GM10266 (cell line): Measurements from ENCODE around the gene SORL1.

Source experiments
- DNase-seq: peaks from one replicate; pipeline ENCODE4 v3.0.0; 2012; ENCODE audit errors: extremely low spot score
- TF ChIP-seq, protein P1 (sequence below): IDR thresholded peaks from 2 replicates; pipeline ENCODE4 v1.5.1; 2012; ENCODE audit warnings: mild to moderate bottlenecking, low read depth; ENCODE audit not compliant: control insufficient read depth, insufficient read depth; ENCODE audit errors: missing control alignments

The SORL1 gene

DNA sequence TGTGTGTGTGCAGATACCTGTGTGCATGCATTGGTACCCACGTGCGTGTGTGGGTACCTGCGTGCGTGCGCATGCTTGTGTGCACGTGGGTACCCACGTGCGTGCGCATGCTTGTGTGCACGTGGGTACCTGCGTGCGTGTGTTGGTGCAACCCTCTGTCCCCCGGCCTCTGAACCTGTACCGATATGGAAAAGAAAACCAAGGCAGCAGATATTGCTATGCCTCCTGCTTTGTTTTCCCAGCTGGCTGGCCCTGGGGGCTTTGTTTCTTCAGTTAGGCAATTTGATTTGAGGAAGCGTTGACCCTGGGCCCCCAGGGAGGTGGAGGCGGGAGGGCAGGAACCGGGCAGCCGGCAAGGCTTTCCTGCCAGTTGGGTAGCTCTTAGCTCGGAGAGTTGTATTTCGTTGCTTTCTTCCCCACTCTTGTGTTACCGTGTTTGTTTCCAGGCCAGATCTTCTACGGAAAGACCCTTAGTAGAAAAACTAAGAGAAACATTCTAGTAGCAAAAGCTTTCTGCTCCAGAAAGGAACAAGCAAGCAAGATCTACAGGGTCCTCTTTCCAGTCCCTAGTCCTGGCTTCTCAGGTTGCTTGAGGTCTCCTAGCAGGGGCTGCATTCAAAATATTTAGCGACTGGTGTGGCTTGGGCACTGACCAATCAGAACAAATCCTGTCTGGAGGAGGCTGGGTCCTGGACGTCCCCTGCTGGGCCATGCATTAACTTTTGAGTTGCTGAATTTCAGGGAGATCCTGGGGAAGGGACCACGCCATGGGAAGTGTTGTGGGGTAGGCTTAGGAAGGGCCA, 27.0 kb downstream of the SORL1 start:
- TF ChIP-seq, protein P1, sequence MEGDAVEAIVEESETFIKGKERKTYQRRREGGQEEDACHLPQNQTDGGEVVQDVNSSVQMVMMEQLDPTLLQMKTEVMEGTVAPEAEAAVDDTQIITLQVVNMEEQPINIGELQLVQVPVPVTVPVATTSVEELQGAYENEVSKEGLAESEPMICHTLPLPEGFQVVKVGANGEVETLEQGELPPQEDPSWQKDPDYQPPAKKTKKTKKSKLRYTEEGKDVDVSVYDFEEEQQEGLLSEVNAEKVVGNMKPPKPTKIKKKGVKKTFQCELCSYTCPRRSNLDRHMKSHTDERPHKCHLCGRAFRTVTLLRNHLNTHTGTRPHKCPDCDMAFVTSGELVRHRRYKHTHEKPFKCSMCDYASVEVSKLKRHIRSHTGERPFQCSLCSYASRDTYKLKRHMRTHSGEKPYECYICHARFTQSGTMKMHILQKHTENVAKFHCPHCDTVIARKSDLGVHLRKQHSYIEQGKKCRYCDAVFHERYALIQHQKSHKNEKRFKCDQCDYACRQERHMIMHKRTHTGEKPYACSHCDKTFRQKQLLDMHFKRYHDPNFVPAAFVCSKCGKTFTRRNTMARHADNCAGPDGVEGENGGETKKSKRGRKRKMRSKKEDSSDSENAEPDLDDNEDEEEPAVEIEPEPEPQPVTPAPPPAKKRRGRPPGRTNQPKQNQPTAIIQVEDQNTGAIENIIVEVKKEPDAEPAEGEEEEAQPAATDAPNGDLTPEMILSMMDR = no peak

DNA sequence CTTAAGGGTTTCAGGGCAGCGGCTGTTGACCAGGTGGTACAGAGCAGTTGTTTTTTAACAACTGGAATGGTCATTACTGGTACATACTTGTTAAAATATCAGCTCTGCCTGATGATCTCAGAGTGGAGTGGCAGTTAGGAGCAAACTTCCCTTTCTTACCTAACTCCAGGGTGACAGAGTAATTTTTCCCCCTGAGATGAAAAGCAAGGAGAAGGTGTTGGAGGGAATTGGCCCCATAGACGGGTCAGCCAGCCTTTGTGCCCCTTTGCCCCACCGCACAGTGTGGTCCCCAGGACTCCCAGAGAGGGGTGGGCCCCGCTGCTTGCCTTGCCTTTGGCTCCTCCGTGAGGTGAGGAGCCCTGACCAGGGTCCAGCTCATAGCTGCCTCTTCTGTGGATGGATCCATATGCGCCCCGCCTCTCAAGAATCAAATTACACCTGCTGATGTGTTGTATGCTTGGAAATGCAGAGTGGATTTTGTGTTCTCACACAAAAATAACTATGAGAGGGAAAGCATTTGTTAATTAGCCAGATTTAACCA, 27.7 kb downstream of the SORL1 start:
- TF ChIP-seq, protein P1 = no peak
- no peak for DNase-seq

More for the DNA sequence above, 27.0 kb downstream of the SORL1 start:
- DNase-seq = no peak

DNA sequence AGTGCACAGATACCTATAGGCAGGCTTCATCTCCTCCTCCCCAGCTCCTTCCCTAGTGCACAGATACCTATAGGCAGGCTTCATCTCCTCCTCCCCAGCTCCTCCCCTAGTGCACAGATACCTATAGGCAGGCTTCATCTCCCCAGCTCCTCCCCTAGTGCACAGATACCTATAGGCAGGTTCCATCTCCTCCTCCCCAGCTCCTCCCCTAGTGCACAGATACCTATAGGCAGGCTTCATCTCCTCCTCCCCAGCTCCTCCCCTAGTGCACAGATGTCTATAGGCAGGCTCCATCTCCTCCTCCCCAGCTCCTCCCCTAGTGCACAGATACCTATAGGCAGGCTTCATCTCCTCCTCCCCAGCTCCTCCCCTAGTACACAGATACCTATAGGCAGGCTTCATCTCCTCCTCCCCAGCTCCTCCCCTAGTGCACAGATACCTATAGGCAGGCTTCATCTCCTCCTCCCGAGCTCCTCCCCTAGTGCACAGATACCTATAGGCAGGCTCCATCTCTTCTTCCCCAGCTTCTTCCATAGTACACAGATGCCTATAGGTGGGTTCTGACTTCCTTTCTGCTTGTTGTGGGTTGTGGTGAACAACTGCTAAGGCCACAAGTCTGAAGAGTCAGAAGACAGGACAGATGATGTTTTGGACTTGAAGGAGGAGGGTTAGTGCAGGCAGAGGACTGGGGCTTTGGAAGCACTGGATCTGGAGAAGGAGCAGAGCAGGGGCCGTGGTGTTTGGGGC, 29.5 kb downstream of the SORL1 start:
- DNase-seq = peak; percentile 49

DNA sequence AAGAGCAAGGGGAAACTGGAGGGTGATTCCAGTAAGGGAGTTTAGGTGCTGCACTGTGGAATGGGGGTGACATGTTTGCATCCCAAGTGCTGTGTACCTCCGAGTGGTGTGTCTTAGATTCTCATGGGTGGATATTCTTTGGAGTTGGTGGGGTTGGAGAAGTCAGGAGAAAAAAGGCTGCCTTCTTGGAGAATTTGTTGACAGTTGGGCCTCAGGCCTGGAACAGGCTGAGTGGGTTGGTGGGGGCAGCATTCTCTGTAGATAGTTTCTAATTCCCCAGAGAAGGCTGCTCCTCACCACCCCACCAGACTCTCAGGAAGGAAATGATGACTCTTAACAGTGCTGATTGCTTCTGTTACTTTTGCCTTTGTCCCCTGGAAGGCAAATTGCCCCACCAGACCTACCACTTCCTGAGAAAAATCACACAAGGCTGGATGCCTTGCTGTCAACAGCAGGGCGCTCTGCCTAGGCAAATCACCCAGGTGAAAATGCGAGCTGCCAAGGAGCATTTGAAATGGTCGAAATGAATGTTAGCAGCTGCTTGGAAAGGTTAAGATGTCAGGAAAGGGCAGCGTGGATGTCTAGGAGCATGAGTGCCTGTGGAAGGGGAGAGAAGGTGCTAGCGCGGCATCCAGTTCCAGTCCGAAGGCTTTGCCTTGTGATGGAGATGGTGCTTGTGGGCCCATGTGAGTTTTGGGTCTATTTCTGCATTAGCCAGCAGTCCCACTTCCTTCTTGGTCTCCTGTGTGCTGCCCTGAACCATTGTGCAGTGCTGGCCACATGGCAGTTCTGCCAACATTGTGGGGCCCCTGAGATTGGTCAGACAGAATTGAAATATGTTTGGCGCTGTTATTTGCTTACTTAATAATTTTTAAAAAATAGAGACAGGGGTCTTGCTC, 30.4 kb downstream of the SORL1 start:
- DNase-seq = peak; percentile 39
- TF ChIP-seq, protein P1 = no peak

DNA sequence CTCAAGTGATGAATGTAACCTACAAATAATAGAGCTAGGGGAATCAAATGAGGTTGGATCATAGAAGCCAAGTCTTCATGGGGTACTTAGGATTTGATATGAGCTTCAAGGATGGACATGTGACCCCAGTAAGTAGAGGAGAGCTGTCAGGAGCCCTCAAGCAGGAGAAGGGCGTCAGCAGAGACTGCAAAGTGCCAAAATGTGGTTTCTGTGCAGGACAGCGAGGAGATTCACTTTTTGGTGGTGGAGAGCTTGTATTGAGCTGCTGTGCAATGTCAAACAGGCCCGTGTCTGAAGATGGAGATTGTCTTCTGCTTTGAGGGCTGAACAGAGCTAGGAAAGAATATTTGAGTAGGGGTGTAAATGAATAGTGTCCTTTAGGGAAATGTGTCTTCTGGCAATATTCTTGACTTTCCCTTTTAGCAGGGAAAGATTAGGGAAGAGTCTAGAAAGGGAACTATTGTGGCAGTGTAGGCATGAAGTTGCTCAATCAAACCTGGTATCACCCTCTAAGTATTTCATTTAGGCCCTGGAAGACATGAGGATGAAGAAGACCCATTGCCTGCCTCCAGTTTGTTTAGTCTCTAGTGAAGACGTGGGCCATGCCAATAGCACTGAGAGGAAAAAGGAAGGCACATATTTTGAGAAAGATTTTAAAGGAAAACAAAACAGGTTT, 31.8 kb downstream of the SORL1 start:
- TF ChIP-seq, protein P1 = no peak
- no peak for DNase-seq

DNA sequence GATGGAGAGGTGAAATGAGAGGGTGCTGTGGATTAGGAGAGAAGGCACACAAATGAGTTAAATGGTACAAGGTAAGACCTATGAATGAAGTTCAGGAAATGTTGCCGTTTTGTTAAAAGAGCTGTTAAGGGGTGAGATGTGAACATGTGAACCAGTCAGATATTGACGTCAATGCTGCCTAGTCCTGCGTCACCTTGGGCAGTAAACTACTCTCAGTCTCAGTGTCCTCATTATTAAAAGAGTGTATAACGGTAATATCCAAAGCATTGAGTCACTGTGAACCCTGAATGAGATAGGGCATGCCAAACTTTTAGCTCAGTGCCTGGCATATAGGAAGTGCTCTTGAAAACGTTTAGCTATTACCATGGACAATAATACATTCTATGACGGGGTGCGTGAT, 33.1 kb downstream of the SORL1 start:
- TF ChIP-seq, protein P1 = no peak
- no peak for DNase-seq

DNA sequence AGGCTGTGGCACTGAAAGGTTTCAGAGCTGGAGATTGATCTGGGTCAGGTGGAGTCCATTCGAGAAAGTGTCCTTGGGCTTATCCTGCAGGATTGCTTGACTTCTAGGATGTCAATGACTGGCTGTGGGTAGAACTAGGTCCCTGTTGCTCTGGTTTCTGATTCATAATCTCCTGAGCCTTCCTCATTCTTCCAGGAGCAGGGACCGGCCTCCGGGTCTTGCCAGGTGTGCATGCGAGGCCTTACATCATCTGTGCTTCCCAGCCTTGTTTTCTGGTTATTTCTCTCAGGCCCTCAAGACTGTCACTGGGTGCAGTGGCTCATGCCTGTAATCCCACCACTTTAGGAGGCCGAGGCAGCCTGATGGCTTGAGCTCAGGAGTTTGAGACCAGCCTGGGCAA, 33.9 kb downstream of the SORL1 start:
- TF ChIP-seq, protein P1 = no peak

More for the DNA sequence above, 33.9 kb downstream of the SORL1 start:
- DNase-seq = no peak
